ENCODE measurements around the gene NMRAL1.

GRCh38 chr16:4509420-4509819 is 35.0 kb upstream of the NMRAL1 start:
- TF ChIP-seq EZH2 (IDR thresholded peaks at IDR 0.05; ENCODE audit: borderline replicate concordance, insufficient read depth, low read depth, low read length, poor library complexity, severe bottlenecking) (no peak), CTCF (IDR thresholded peaks at IDR 0.05) (no peak)

Measured in B cell (primary cell).